DOHH2 (cell line): ENCODE measurements around the gene CDC42EP1.

ENCODE experiments used
- CTCF ChIP-seq: fragments of 200-600 bp; sonication (generic); IDR thresholded peaks from one replicate; pipeline ENCODE4 v1.5.1; 2014; ENCODE audit warnings: antibody characterized with exemption, mild to moderate bottlenecking, low read depth, low read length; ENCODE audit not compliant: poor library complexity, severe bottlenecking
- EZH2phosphoT487 ChIP-seq: fragments of 200-600 bp; sonication (generic); IDR thresholded peaks from 2 replicates; pipeline ENCODE4 v1.6.1; 2017; ENCODE audit warnings: borderline replicate concordance, mild to moderate bottlenecking, antibody characterized with exemption, low read length, moderate library complexity, mixed read lengths

GRCh38 chr22:37618674-37619073 is 58.4 kb downstream of the CDC42EP1 start:
- no peak for TF ChIP-seq CTCF
- no peak for TF ChIP-seq EZH2phosphoT487
